OCI-LY7 (cell line): ENCODE results near the gene CDH23. TPM values are rescaled to one million over a fixed set of nuclear protein-coding genes. Genes with fewer than 3 reads are reported as not detected.

ENCODE experiments used
- BruUV-seq: library from RNA; stranded (reverse); fragments of 400-500 nt; replicated peaks from 2 replicates; lab custom pipeline; 2021; lab: Mats Ljungman, UMichigan
- CTCF ChIA-PET: fragments of 300-600 bp; sonication (Branson Sonifier 250); formaldehyde crosslinking; loops from one replicate; lab custom pipeline; 2022; ENCODE audit warnings: antibody characterized with exemption; ENCODE audit not compliant: unreplicated experiment; lab: Charles Lee
- POLR2A ChIA-PET: fragments of 300-600 bp; sonication (Branson Sonifier 250); formaldehyde crosslinking; loops from one replicate; lab custom pipeline; 2022; ENCODE audit warnings: antibody characterized with exemption; lab: Charles Lee
- DNase-seq: peaks from one replicate; pipeline ENCODE4 v3.0.0-alpha.2; 2015; ENCODE audit warnings: low spot score
- H2AFZ ChIP-seq: fragments of 200-600 bp; sonication (generic), shearing (Covaris generic); 2 replicates; pipeline ENCODE4 v1.6.1; 2014; ENCODE audit warnings: mild to moderate bottlenecking, antibody characterized with exemption, low read length, moderate library complexity
- H3K27ac ChIP-seq: fragments of 200-600 bp; sonication (generic); 2 replicates; pipeline ENCODE4 v1.5.1; 2014; ENCODE audit warnings: mixed run types, low read depth, mild to moderate bottlenecking, moderate library complexity, low read length, inconsistent platforms; ENCODE audit not compliant: poor library complexity, severe bottlenecking
- H3K36me3 ChIP-seq: fragments of 200-600 bp; sonication (generic); 2 replicates; pipeline ENCODE4 v1.6.1; 2014; ENCODE audit warnings: mild to moderate bottlenecking, antibody characterized with exemption, low read length, moderate library complexity, mixed read lengths; ENCODE audit not compliant: insufficient read depth
- H3K4me1 ChIP-seq: fragments of 200-600 bp; sonication (generic); 2 replicates; pipeline ENCODE4 v1.5.1; 2014; ENCODE audit warnings: mild to moderate bottlenecking, low read length; ENCODE audit not compliant: insufficient read depth, poor library complexity, severe bottlenecking
- H3K4me2 ChIP-seq: fragments of 200-600 bp; sonication (generic); 2 replicates; pipeline ENCODE4 v1.6.1; 2014; ENCODE audit warnings: mild to moderate bottlenecking, low read length
- H3K4me3 ChIP-seq: fragments of 200-600 bp; sonication (generic); 2 replicates; pipeline ENCODE4 v1.5.1; 2014; ENCODE audit warnings: mild to moderate bottlenecking, low read depth, low read length; ENCODE audit not compliant: poor library complexity, severe bottlenecking
- H3K79me2 ChIP-seq: fragments of 200-600 bp; sonication (generic); 2 replicates; pipeline ENCODE4 v1.6.1; 2016; ENCODE audit warnings: low read depth, mild to moderate bottlenecking, low read length, moderate library complexity, mixed read lengths; ENCODE audit not compliant: insufficient read depth
- H3K9me2 ChIP-seq: fragments of 200-600 bp; sonication (generic); 2 replicates; pipeline ENCODE4 v1.6.1; 2016; ENCODE audit warnings: mild to moderate bottlenecking, low read length, mixed read lengths; ENCODE audit not compliant: insufficient read depth
- H3K9me3 ChIP-seq: fragments of 200-600 bp; sonication (generic); 2 replicates; pipeline ENCODE4 v1.6.1; 2014; ENCODE audit warnings: mild to moderate bottlenecking, mixed run types, low read length, mixed read lengths
- H4K20me1 ChIP-seq: fragments of 200-600 bp; sonication (generic); 2 replicates; pipeline ENCODE4 v1.6.1; 2014; ENCODE audit warnings: mild to moderate bottlenecking, antibody characterized with exemption, low read length, moderate library complexity, mixed read lengths; ENCODE audit not compliant: insufficient read depth
- CTCF ChIP-seq: fragments of 200-600 bp; sonication (generic); conservative IDR thresholded peaks from 2 replicates; pipeline ENCODE4 v1.5.1; 2014; ENCODE audit warnings: mild to moderate bottlenecking, antibody characterized with exemption, low read length, moderate library complexity, mixed read lengths
- EZH2phosphoT487 ChIP-seq: fragments of 200-600 bp; sonication (generic); IDR thresholded peaks from 2 replicates; pipeline ENCODE4 v1.6.1; 2018; ENCODE audit warnings: low read depth, borderline replicate concordance, mild to moderate bottlenecking, mixed run types, antibody characterized with exemption, low read length, moderate library complexity, mixed read lengths
- intact Hi-C: fragments of 100-400 bp; cut with micrococcal nuclease; formaldehyde crosslinking; loops from one replicate; pipeline ENCODE4 v1.10.0; 2022; ENCODE audit not compliant: unreplicated experiment
- total RNA-seq, 2 experiments: library from RNA; depleted of rRNA in 1 of 2; stranded (reverse); fragments of >200 nt in 1 of 2; shearing (Covaris generic) in 1 of 2; gene quantifications; 2 replicates each; pipeline ENCODE4 v1.2.3, GENCODE V29; 2014 to 2022

Gene CDH23
- total RNA-seq, 2 experiments from 2014 or later, result 0.92 to 9.9 TPM

DNA sequence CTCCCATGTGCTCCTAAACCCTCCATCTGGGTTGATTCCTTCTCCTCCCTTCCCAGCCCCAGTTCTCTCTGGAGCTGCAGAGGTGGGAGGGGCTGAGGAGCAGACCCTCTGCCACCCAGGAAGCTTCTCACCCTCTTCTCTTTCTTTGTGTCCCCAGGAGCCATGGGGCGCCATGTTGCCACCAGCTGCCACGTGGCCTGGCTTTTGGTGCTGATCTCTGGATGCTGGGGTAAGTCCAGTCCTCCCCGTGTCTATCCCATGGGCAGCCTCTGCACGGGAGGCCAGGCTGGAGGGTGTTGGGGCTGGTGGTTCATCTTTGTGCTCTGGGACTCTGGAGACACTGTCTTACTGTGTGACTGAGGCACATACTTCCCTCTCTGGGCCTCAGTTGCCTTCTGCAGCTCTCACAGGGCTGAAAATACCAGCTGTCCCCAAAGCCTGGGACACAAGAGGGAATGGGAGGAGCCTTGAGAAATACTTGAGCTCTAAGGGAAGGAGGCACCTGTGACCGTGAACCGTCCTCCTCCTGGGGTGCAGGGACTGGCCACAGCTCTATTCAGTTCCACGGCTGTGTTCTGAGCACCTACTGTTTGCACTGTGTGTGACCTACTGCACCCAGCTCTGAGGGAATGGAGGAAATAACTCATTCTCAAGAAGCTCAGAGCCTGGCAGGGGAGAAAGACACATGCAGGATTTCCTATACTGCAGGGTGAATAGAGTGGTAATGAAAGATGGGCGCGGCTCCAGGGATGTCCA lies 43.1 kb downstream of the CDH23 start:
- no peak overlapping the region for H3K27ac ChIP-seq
- no peaks in the 10 kb centered on the region for H3K9me3 ChIP-seq
- no peak overlapping the region for H2AFZ ChIP-seq
- no peaks in the 10 kb centered on the region for H3K9me2 ChIP-seq
- no peak overlapping the region for H3K4me2 ChIP-seq
- no peaks in the 10 kb centered on the region for H4K20me1 ChIP-seq
- no peaks in the 10 kb centered on the region for H3K36me3 ChIP-seq
- ChIA-PET CTCF (no interaction called here), POLR2A (interaction anchor here (1.1 kb wide), 1 partner anchor 10 kb away, joined by 4 read pairs; no protein-coding TSS in a partner anchor)
- H3K79me2 ChIP-seq, result no peaks in the 10 kb centered on the region
- TF ChIP-seq CTCF, result no peak
- H3K4me1 ChIP-seq, result no peaks in the 10 kb centered on the region
- intact Hi-C loops, result no loop called here
- DNase-seq, result no peak
- no TSS peak for BruUV-seq
- H3K4me3 ChIP-seq, result no peak overlapping the region

- TF ChIP-seq CTCF (no peak), EZH2phosphoT487 (no peak)
- Histone ChIP-seq H3K9me2 (no peaks in the 10 kb centered on the region), H3K79me2 (no peaks in the 10 kb centered on the region), H2AFZ (no peak overlapping the region), H3K4me1 (no peaks in the 10 kb centered on the region), H3K9me3 (no peaks in the 10 kb centered on the region), H3K27ac (no peak overlapping the region), H4K20me1 (no peaks in the 10 kb centered on the region), H3K36me3 (no peaks in the 10 kb centered on the region), H3K4me3 (no peak overlapping the region), H3K4me2 (no peak overlapping the region)
- ChIA-PET POLR2A (interaction anchor here (1.1 kb wide), 1 partner anchor 11 kb away, joined by 4 read pairs; no protein-coding TSS in a partner anchor), CTCF (no interaction called here)
- BruUV-seq, result no TSS peak
- no peak for DNase-seq
- intact Hi-C loops, result no loop called here
Observed at GRCh38 chr10:71440506-71441035, 43.9 kb downstream of the CDH23 start.

GRCh38 chr10:71442000-71442399 lies 45.3 kb downstream of the CDH23 start:
- H3K9me3 ChIP-seq, result no peaks in the 10 kb centered on the region
- no peaks in the 10 kb centered on the region for H3K36me3 ChIP-seq
- no peak for DNase-seq
- no peak for TF ChIP-seq EZH2phosphoT487
- no peak for TF ChIP-seq CTCF
- POLR2A ChIA-PET, result no interaction called here
- intact Hi-C loops, result no loop called here
- no peak overlapping the region for H2AFZ ChIP-seq
- no peak overlapping the region for H3K27ac ChIP-seq
- no peaks in the 10 kb centered on the region for H3K79me2 ChIP-seq
- no peaks in the 10 kb centered on the region for H3K4me1 ChIP-seq
- no peaks in the 10 kb centered on the region for H4K20me1 ChIP-seq
- H3K4me2 ChIP-seq, result no peak overlapping the region
- no peak overlapping the region for H3K4me3 ChIP-seq
- no peaks in the 10 kb centered on the region for H3K9me2 ChIP-seq
- BruUV-seq, result no TSS peak
- CTCF ChIA-PET, result no interaction called here
